Measurements from ENCODE around the gene STARD13. TPM values are rescaled to one million over a fixed set of nuclear protein-coding genes. Genes with fewer than 3 reads are reported as not detected.
A peak's percentile ranks its signal among the peaks of the same experiment; 100 is the strongest.

Gene STARD13
- total RNA-seq, 4 donors from 2014 or later: 9.5 to 33.9 (median 30.3) TPM

- Histone ChIP-seq H3K27ac (no peak overlapping the region), H3K9me3 (no peaks in the 10 kb centered on the region), H3K27me3 (no peaks in the 10 kb centered on the region), H3K4me1 (peaks cover 0 to 21% (median 0%) of the 10 kb centered on the region in 4 donors), H3K4me3 (no peak overlapping the region), H3K36me3 (no peaks in the 10 kb centered on the region)
- no peak for DNase-seq
- TF ChIP-seq CTCF (IDR thresholded peaks at IDR 0.05) (no peak), POLR2A (IDR thresholded peaks at IDR 0.05) (no peak)
Observed at GRCh38 chr13:33218426-33218825, 67.1 kb downstream of the STARD13 start.

- DNase-seq: no peak
- no peaks in the 10 kb centered on the region for H3K27me3 ChIP-seq
- no peak overlapping the region for H3K27ac ChIP-seq
- TF ChIP-seq POLR2A (IDR thresholded peaks at IDR 0.05): no peak
- no peak for TF ChIP-seq CTCF (IDR thresholded peaks at IDR 0.05)
- H3K36me3 ChIP-seq: no peaks in the 10 kb centered on the region
- H3K9me3 ChIP-seq: no peaks in the 10 kb centered on the region
- H3K4me3 ChIP-seq: no peak overlapping the region
- H3K4me1 ChIP-seq: peaks cover 0 to 22% (median 0%) of the 10 kb centered on the region in 4 donors
Observed at GRCh38 chr13:33218020-33218419, 67.5 kb downstream of the STARD13 start.

- TF ChIP-seq CTCF (IDR thresholded peaks at IDR 0.05) (no peak), POLR2A (IDR thresholded peaks at IDR 0.05) (no peak)
- Histone ChIP-seq H3K9me3 (no peaks in the 10 kb centered on the region), H3K36me3 (no peaks in the 10 kb centered on the region), H3K27ac (no peak overlapping the region), H3K4me1 (peaks cover 0 to 22% (median 0%) of the 10 kb centered on the region in 4 donors), H3K4me3 (no peak overlapping the region), H3K27me3 (no peaks in the 10 kb centered on the region)
- no peak for DNase-seq
Observed at GRCh38 chr13:33217256-33217655, 68.3 kb downstream of the STARD13 start.

- peak overlapping the region in 1 of 4 donors; percentile 46 for H3K27ac ChIP-seq
- DNase-seq: no peak
- H3K4me1 ChIP-seq: peaks cover 0 to 22% (median 0%) of the 10 kb centered on the region in 4 donors
- H3K9me3 ChIP-seq: no peaks in the 10 kb centered on the region
- no peaks in the 10 kb centered on the region for H3K27me3 ChIP-seq
- H3K36me3 ChIP-seq: no peaks in the 10 kb centered on the region
- H3K4me3 ChIP-seq: no peak overlapping the region
- TF ChIP-seq POLR2A (IDR thresholded peaks at IDR 0.05) (no peak), CTCF (IDR thresholded peaks at IDR 0.05) (no peak)
Observed at GRCh38 chr13:33213797-33214196, 71.8 kb downstream of the STARD13 start.

GRCh38 chr13:33213024-33213768 lies 72.4 kb downstream of the STARD13 start:
- Histone ChIP-seq H3K27ac (peak overlapping the region in 1 of 4 donors; percentile 46), H3K4me3 (no peak overlapping the region), H3K9me3 (no peaks in the 10 kb centered on the region), H3K27me3 (no peaks in the 10 kb centered on the region), H3K4me1 (peaks cover 0 to 25% (median 0%) of the 10 kb centered on the region in 4 donors), H3K36me3 (no peaks in the 10 kb centered on the region)
- TF ChIP-seq CTCF (IDR thresholded peaks at IDR 0.05): no peak
- no peak for TF ChIP-seq POLR2A (IDR thresholded peaks at IDR 0.05)
- no peak for DNase-seq
